Colonic mucosa (tissue), 4 donors: ENCODE results near the gene SEMA6A. TPM values are rescaled to one million over a fixed set of nuclear protein-coding genes. Genes with fewer than 3 reads are reported as not detected.

ENCODE experiments used
- DNase-seq: peaks from one replicate; pipeline ENCODE4 v3.0.0-alpha.2; 2020
- H3K27ac ChIP-seq: fragments of 200-600 bp; one replicate; pipeline ENCODE4 v1.8.0; 2021
- H3K27me3 ChIP-seq: fragments of 200-600 bp; one replicate; pipeline ENCODE4 v1.8.0; 2021
- H3K36me3 ChIP-seq: fragments of 200-600 bp; one replicate; pipeline ENCODE4 v1.8.0; 2021
- H3K4me1 ChIP-seq: fragments of 200-600 bp; one replicate; pipeline ENCODE4 v1.8.0; 2021; ENCODE audit warnings: mild to moderate bottlenecking
- H3K4me3 ChIP-seq: fragments of 200-600 bp; one replicate; pipeline ENCODE4 v1.8.0; 2021
- H3K9ac ChIP-seq, 2 donors: one replicate each; pipeline ENCODE4 v1.7.0; 2013; ENCODE audit warnings: control low read depth in 2 of 2, low read depth in 2 of 2, low read length in 2 of 2
- H3K9me3 ChIP-seq: fragments of 200-600 bp; one replicate; pipeline ENCODE4 v1.8.0; 2021
- intact Hi-C: fragments of 100-400 bp; cut with DNase I; formaldehyde crosslinking; loops from one replicate; pipeline ENCODE4 v1.14.1; 2022
- total RNA-seq, 2 donors: library from RNA; stranded (reverse); fragmentation: NEBNext Ultra II Directional in 1 of 2; extraction: Animal tissue kit (Norgen Biotek cat#: 25700) in 1 of 2; gene quantifications; one replicate each; pipeline ENCODE4 v1.2.1, GENCODE V29; 2021
- TF ChIP-seq, protein P1 (sequence below): fragments of 200-600 bp; IDR thresholded peaks from one replicate; pipeline ENCODE4 v1.8.0; 2022; ENCODE audit warnings: antibody characterized with exemption, mild to moderate bottlenecking
- donor health status: healthy.
- donor health status: DM: no; HTN: no; CAD: no.
- donor health status: DM: no; HTN: no; CAD: no.

SEMA6A gene
- total RNA-seq, 2 donors from 2014 or later = 66.7 to 89.9 TPM

DNA sequence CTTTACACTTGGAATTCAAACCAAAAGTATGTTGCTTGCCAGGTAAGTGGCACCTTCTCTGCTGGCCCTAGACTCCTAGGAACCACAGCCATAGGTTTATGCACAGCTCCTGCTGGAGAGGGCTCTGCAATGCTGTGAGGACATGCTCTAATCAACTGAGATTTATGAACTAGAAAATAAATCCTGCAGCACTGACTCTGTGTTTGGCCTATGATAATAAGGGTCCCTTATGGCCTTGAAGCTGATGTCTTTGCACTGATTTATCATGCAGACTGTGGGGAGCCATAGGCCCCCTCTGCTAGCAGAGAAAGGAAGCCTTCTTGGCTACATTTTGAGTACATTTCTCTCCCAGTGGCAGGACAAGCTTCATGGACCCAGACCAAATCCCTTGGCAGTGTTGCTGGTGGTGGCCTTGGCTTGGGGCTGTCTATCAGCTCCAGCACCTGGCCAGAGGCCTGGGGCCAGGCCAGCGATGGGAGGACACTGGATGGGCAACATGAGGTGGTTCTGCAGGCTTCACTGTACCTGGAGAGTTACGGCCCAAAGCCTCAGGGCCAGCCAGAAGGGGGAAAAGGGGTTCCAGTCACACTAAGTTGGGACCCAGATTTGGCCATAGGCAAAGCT, 178.0 kb downstream of the SEMA6A start:
- TF ChIP-seq, protein P1, sequence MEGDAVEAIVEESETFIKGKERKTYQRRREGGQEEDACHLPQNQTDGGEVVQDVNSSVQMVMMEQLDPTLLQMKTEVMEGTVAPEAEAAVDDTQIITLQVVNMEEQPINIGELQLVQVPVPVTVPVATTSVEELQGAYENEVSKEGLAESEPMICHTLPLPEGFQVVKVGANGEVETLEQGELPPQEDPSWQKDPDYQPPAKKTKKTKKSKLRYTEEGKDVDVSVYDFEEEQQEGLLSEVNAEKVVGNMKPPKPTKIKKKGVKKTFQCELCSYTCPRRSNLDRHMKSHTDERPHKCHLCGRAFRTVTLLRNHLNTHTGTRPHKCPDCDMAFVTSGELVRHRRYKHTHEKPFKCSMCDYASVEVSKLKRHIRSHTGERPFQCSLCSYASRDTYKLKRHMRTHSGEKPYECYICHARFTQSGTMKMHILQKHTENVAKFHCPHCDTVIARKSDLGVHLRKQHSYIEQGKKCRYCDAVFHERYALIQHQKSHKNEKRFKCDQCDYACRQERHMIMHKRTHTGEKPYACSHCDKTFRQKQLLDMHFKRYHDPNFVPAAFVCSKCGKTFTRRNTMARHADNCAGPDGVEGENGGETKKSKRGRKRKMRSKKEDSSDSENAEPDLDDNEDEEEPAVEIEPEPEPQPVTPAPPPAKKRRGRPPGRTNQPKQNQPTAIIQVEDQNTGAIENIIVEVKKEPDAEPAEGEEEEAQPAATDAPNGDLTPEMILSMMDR = no peak
- Histone ChIP-seq H3K9me3 (no peaks in the 10 kb centered on the region), H3K4me3 (no peak overlapping the region), H3K27ac (no peak overlapping the region), H3K27me3 (no peaks in the 10 kb centered on the region), H3K36me3 (no peaks in the 10 kb centered on the region), H3K9ac (no peak overlapping the region), H3K4me1 (no peaks in the 10 kb centered on the region)
- DNase-seq = no peak
- intact Hi-C loops = no loop called here

DNA sequence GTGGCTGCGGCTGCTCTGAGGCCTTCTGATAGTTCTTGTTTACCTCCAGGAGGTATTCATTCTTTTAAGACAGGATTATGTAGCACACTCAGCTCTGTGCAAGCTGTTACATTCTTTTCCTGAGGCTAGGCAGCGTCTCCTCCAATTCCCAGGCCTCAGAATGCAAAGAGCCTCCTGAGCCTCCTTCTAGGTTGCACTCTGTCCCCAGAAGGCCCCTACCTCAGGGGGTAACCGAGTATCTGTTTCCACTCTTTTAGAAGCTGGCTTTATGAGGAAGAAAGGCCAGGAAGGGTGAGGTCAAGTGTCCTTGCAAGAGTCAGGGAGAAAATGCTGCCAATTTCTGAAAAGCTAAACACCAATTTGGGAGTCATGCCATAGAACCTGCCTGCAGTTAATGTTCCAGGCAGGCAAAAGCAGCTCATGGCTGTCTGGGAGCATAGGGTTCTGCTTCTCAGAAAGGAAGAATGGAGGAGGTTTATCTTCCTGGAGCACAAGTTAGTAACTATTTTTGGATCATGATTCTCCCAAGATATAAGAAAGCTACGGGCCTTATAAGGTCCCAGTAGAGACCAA, 178.9 kb downstream of the SEMA6A start:
- Histone ChIP-seq H3K27me3 (no peaks in the 10 kb centered on the region), H3K9ac (no peak overlapping the region), H3K27ac (no peak overlapping the region), H3K36me3 (no peaks in the 10 kb centered on the region), H3K9me3 (no peaks in the 10 kb centered on the region), H3K4me1 (no peaks in the 10 kb centered on the region), H3K4me3 (no peak overlapping the region)
- intact Hi-C loops = no loop called here
- no peak for DNase-seq
- TF ChIP-seq, protein P1 = no peak

DNA sequence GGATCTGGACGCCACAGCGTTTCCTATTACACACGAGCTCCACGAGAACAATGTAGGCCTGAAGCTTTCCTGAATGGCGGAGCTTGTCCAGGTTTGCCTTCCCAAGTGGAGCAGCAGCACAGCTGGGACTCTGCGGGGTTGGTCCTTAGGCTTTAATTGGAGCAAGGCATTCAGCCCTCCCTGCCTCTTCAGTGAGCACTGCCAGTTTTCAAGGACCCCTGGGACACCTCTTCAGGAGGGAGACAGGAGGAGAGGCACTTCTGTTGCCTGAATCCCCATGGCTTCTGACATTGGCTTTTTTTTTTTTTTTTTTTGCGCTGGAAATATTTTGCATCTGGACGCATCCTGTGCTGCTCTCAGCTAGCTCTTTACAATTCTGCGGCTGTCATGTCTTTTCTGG, 179.4 kb downstream of the SEMA6A start:
- H3K4me3 ChIP-seq = no peak overlapping the region
- H3K9ac ChIP-seq = no peak overlapping the region
- DNase-seq = no peak
- intact Hi-C loops = no loop called here
- H3K27me3 ChIP-seq = no peaks in the 10 kb centered on the region
- H3K4me1 ChIP-seq = no peaks in the 10 kb centered on the region
- TF ChIP-seq, protein P1 = no peak
- H3K36me3 ChIP-seq = no peaks in the 10 kb centered on the region
- no peak overlapping the region for H3K27ac ChIP-seq
- no peaks in the 10 kb centered on the region for H3K9me3 ChIP-seq

DNA sequence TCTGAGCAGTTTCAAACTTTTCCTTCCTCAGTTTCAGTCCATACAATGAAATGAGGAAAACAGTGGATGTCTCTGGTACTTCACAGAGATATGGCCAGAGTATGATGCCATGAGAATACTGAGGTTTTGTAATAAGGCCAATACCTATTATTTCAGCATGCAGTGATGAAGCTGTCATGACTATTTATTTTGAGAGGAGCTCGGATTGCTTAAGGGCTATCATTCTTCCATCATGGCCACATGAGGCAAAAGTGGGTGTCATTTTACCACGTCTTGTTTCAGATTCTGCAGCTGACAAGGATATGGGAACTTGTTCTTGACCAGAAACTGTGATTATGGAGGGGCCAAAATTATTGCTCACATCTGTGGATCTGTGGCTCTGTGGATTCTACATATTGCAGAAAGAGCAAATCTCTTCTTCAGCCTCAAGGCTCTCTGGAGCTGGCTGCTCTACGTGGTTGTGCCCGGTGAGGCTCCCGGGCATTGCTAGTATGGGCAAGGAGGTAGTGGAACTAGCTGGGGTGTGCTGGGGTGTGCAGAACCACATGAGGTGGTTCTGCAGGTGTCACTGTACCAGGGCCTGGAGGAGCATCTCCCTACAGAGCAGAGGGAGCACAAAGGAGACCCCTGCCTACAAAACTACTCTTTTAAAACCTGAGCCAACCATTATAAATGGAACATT, 180.3 kb downstream of the SEMA6A start:
- no peak for DNase-seq
- H3K27me3 ChIP-seq = no peaks in the 10 kb centered on the region
- H3K27ac ChIP-seq = no peak overlapping the region
- H3K9me3 ChIP-seq = no peaks in the 10 kb centered on the region
- intact Hi-C loops = no loop called here
- TF ChIP-seq, protein P1 = no peak
- no peaks in the 10 kb centered on the region for H3K4me1 ChIP-seq
- H3K4me3 ChIP-seq = no peak overlapping the region
- H3K36me3 ChIP-seq = no peaks in the 10 kb centered on the region
- no peak overlapping the region for H3K9ac ChIP-seq
